Stimulated activated naive CD8-positive, alpha-beta T cell treated with anti-CD3 and anti-CD28 coated beads, Interleukin-15, Interleukin-2, amounts not matched to agents 100 ng/mL and 50 ng/mL, for 24 hours (primary cell): Measurements from ENCODE around the gene CD151.

Experiments used
- H3K27ac Mint-ChIP-seq: one replicate; pipeline ENCODE4 v1.8.0; 2021; ENCODE audit warnings: mild to moderate bottlenecking, mixed read lengths
- H3K27me3 Mint-ChIP-seq: one replicate; pipeline ENCODE4 v1.8.0; 2021; ENCODE audit warnings: mixed read lengths
- H3K36me3 Mint-ChIP-seq: one replicate; pipeline ENCODE4 v1.8.0; 2021; ENCODE audit warnings: low read depth, mixed read lengths
- H3K4me1 Mint-ChIP-seq: one replicate; pipeline ENCODE4 v1.8.0; 2021; ENCODE audit warnings: low read depth, mixed read lengths
- H3K4me3 Mint-ChIP-seq: one replicate; pipeline ENCODE4 v1.8.0; 2021; ENCODE audit warnings: mild to moderate bottlenecking, mixed read lengths
- H3K9me3 Mint-ChIP-seq: one replicate; pipeline ENCODE4 v1.8.0; 2021; ENCODE audit warnings: mixed read lengths

CD151 gene

GRCh38 chr11:869399-870126, 36.8 kb downstream of the CD151 start:
- Mint-ChIP-seq H3K36me3 (peaks cover 4% of the 10 kb centered on the region), H3K27ac (no peak overlapping the region), H3K9me3 (no peaks in the 10 kb centered on the region), H3K4me3 (no peak overlapping the region), H3K4me1 (no peaks in the 10 kb centered on the region), H3K27me3 (no peaks in the 10 kb centered on the region)

GRCh38 chr11:870127-870413, 37.3 kb downstream of the CD151 start:
- H3K4me1 Mint-ChIP-seq: no peaks in the 10 kb centered on the region
- H3K4me3 Mint-ChIP-seq: no peak overlapping the region
- no peak overlapping the region for H3K27ac Mint-ChIP-seq

GRCh38 chr11:870418-870817, 37.7 kb downstream of the CD151 start:
- Mint-ChIP-seq H3K27me3 (no peaks in the 10 kb centered on the region), H3K9me3 (no peaks in the 10 kb centered on the region), H3K27ac (no peak overlapping the region), H3K4me1 (no peaks in the 10 kb centered on the region), H3K4me3 (no peak overlapping the region), H3K36me3 (peaks cover 4% of the 10 kb centered on the region)

More at GRCh38 chr11:870127-870413, 37.3 kb downstream of the CD151 start:
- no peaks in the 10 kb centered on the region for H3K27me3 Mint-ChIP-seq
- H3K36me3 Mint-ChIP-seq: peaks cover 4% of the 10 kb centered on the region
- H3K9me3 Mint-ChIP-seq: no peaks in the 10 kb centered on the region

- peaks cover 4% of the 10 kb centered on the region for H3K36me3 Mint-ChIP-seq
- no peak overlapping the region for H3K4me3 Mint-ChIP-seq
- H3K4me1 Mint-ChIP-seq: no peaks in the 10 kb centered on the region
- H3K9me3 Mint-ChIP-seq: no peaks in the 10 kb centered on the region
- no peak overlapping the region for H3K27ac Mint-ChIP-seq
- H3K27me3 Mint-ChIP-seq: no peaks in the 10 kb centered on the region
These were observed 38.7 kb downstream of the CD151 start for GRCh38 chr11:871472-871871.

GRCh38 chr11:872799-873198, 40.0 kb downstream of the CD151 start:
- H3K27me3 Mint-ChIP-seq: no peaks in the 10 kb centered on the region
- no peak overlapping the region for H3K4me3 Mint-ChIP-seq
- H3K27ac Mint-ChIP-seq: no peak overlapping the region
- H3K9me3 Mint-ChIP-seq: no peaks in the 10 kb centered on the region
- no peaks in the 10 kb centered on the region for H3K4me1 Mint-ChIP-seq
- peaks cover 6% of the 10 kb centered on the region for H3K36me3 Mint-ChIP-seq

- Mint-ChIP-seq H3K36me3 (peaks cover 8% of the 10 kb centered on the region), H3K27ac (no peak overlapping the region), H3K4me3 (no peak overlapping the region), H3K4me1 (no peaks in the 10 kb centered on the region), H3K27me3 (no peaks in the 10 kb centered on the region), H3K9me3 (no peaks in the 10 kb centered on the region)
These were observed 41.0 kb downstream of the CD151 start for GRCh38 chr11:873706-874105.

GRCh38 chr11:875203-875602, 42.5 kb downstream of the CD151 start:
- Mint-ChIP-seq H3K4me3 (no peak overlapping the region), H3K4me1 (no peaks in the 10 kb centered on the region), H3K27me3 (no peaks in the 10 kb centered on the region), H3K9me3 (no peaks in the 10 kb centered on the region), H3K36me3 (peaks cover 15% of the 10 kb centered on the region), H3K27ac (no peak overlapping the region)

- H3K27ac Mint-ChIP-seq: no peak overlapping the region
- H3K4me3 Mint-ChIP-seq: no peak overlapping the region
- H3K4me1 Mint-ChIP-seq: no peaks in the 10 kb centered on the region
- H3K27me3 Mint-ChIP-seq: no peaks in the 10 kb centered on the region
- peaks cover 17% of the 10 kb centered on the region for H3K36me3 Mint-ChIP-seq
- no peaks in the 10 kb centered on the region for H3K9me3 Mint-ChIP-seq
These were observed 43.1 kb downstream of the CD151 start for GRCh38 chr11:875769-876301.

- Mint-ChIP-seq H3K4me3 (no peak overlapping the region), H3K27me3 (no peaks in the 10 kb centered on the region), H3K27ac (no peak overlapping the region), H3K4me1 (no peaks in the 10 kb centered on the region), H3K36me3 (peaks cover 20% of the 10 kb centered on the region), H3K9me3 (no peaks in the 10 kb centered on the region)
These were observed 43.8 kb downstream of the CD151 start for GRCh38 chr11:876545-876944.

- H3K4me3 Mint-ChIP-seq: no peak overlapping the region
- H3K36me3 Mint-ChIP-seq: peaks cover 26% of the 10 kb centered on the region
- H3K27me3 Mint-ChIP-seq: no peaks in the 10 kb centered on the region
- H3K4me1 Mint-ChIP-seq: no peaks in the 10 kb centered on the region
- H3K9me3 Mint-ChIP-seq: no peaks in the 10 kb centered on the region
- no peak overlapping the region for H3K27ac Mint-ChIP-seq
These were observed 44.8 kb downstream of the CD151 start for GRCh38 chr11:877565-877964.

GRCh38 chr11:880447-880846, 47.7 kb downstream of the CD151 start:
- H3K4me3 Mint-ChIP-seq: no peak overlapping the region
- no peaks in the 10 kb centered on the region for H3K4me1 Mint-ChIP-seq
- H3K36me3 Mint-ChIP-seq: peaks cover 26% of the 10 kb centered on the region
- no peaks in the 10 kb centered on the region for H3K27me3 Mint-ChIP-seq
- H3K27ac Mint-ChIP-seq: no peak overlapping the region
- no peaks in the 10 kb centered on the region for H3K9me3 Mint-ChIP-seq

GRCh38 chr11:882596-882995, 49.8 kb downstream of the CD151 start:
- peak overlapping the region; percentile 23 for H3K27ac Mint-ChIP-seq

GRCh38 chr11:883527-883926, 50.8 kb downstream of the CD151 start:
- H3K9me3 Mint-ChIP-seq: no peaks in the 10 kb centered on the region
- no peak overlapping the region for H3K27ac Mint-ChIP-seq
- no peaks in the 10 kb centered on the region for H3K4me1 Mint-ChIP-seq
- H3K4me3 Mint-ChIP-seq: no peak overlapping the region
- H3K36me3 Mint-ChIP-seq: peaks cover 37% of the 10 kb centered on the region
- no peaks in the 10 kb centered on the region for H3K27me3 Mint-ChIP-seq

More at GRCh38 chr11:882596-882995, 49.8 kb downstream of the CD151 start:
- peaks cover 39% of the 10 kb centered on the region for H3K36me3 Mint-ChIP-seq
- H3K27me3 Mint-ChIP-seq: no peaks in the 10 kb centered on the region
- no peaks in the 10 kb centered on the region for H3K9me3 Mint-ChIP-seq
- no peaks in the 10 kb centered on the region for H3K4me1 Mint-ChIP-seq
- no peak overlapping the region for H3K4me3 Mint-ChIP-seq

- peaks cover 34% of the 10 kb centered on the region for H3K36me3 Mint-ChIP-seq
- H3K4me1 Mint-ChIP-seq: no peaks in the 10 kb centered on the region
- H3K9me3 Mint-ChIP-seq: no peaks in the 10 kb centered on the region
- no peak overlapping the region for H3K27ac Mint-ChIP-seq
- H3K27me3 Mint-ChIP-seq: no peaks in the 10 kb centered on the region
- H3K4me3 Mint-ChIP-seq: no peak overlapping the region
These were observed 51.9 kb downstream of the CD151 start for GRCh38 chr11:884578-885070.

GRCh38 chr11:886568-886967, 53.8 kb downstream of the CD151 start:
- H3K4me3 Mint-ChIP-seq: no peak overlapping the region

GRCh38 chr11:887589-887988, 54.8 kb downstream of the CD151 start:
- H3K9me3 Mint-ChIP-seq: no peaks in the 10 kb centered on the region
- peaks cover 22% of the 10 kb centered on the region for H3K36me3 Mint-ChIP-seq
- no peak overlapping the region for H3K4me3 Mint-ChIP-seq
- no peak overlapping the region for H3K27ac Mint-ChIP-seq
- no peaks in the 10 kb centered on the region for H3K4me1 Mint-ChIP-seq
- H3K27me3 Mint-ChIP-seq: no peaks in the 10 kb centered on the region

More at GRCh38 chr11:886568-886967, 53.8 kb downstream of the CD151 start:
- Mint-ChIP-seq H3K27ac (no peak overlapping the region), H3K4me1 (no peaks in the 10 kb centered on the region), H3K9me3 (no peaks in the 10 kb centered on the region), H3K27me3 (no peaks in the 10 kb centered on the region), H3K36me3 (peaks cover 29% of the 10 kb centered on the region)
